Measurements from ENCODE around the gene LKAAEAR1. TPM values are rescaled to one million over a fixed set of nuclear protein-coding genes. Genes with fewer than 3 reads are reported as not detected.

LKAAEAR1 gene
- total RNA-seq, 1 donor from 2014 or later = not detected

DNA sequence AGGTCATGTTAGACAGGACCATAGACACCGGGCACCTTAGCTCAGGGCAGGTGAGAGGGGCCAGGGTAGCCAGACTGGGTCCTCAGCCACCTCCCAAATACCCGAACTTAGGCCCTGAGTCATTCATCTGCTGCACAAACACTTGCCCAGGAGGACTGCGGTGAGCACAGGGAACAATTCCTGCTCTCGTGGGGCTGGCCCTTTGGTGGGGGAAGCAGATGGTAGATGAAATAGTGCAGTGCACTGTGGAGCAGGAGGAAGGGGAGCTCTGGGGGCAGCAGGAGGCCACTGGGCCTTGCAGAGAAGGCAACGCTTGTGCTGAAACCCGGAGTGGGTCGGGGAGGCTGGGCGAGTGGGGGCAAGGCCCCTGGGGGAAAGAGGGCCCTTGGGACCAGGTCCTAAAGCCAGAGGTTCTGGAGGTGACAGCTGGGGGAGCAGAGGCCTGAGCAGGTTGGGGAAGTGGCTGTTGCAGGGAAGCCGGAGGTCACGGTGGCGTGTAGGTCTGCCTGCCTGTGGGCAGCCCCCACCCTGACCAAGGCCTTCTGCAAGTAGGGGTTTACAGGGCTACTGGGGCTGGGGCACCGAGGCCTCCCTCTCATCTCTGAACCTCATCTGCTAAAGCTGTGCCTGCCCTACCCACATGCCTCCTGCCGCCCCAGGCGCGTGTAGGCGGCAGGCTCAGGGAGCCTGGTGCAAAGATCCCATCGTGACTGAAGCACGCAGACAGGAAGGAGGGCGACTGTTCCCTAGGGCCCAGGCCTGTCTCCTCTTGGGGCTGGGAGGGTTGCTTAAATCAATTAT, 27.8 kb upstream of the LKAAEAR1 start:
- FAIRE-seq = no peak
- TF ChIP-seq, protein P1, sequence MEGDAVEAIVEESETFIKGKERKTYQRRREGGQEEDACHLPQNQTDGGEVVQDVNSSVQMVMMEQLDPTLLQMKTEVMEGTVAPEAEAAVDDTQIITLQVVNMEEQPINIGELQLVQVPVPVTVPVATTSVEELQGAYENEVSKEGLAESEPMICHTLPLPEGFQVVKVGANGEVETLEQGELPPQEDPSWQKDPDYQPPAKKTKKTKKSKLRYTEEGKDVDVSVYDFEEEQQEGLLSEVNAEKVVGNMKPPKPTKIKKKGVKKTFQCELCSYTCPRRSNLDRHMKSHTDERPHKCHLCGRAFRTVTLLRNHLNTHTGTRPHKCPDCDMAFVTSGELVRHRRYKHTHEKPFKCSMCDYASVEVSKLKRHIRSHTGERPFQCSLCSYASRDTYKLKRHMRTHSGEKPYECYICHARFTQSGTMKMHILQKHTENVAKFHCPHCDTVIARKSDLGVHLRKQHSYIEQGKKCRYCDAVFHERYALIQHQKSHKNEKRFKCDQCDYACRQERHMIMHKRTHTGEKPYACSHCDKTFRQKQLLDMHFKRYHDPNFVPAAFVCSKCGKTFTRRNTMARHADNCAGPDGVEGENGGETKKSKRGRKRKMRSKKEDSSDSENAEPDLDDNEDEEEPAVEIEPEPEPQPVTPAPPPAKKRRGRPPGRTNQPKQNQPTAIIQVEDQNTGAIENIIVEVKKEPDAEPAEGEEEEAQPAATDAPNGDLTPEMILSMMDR (IDR thresholded peaks at IDR 0.05; ENCODE audit: insufficient read depth, low read depth, low read length) = no peak
- TF ChIP-seq EZH2 (IDR thresholded peaks at IDR 0.05; ENCODE audit: insufficient read depth, low read length) = no peak

DNA sequence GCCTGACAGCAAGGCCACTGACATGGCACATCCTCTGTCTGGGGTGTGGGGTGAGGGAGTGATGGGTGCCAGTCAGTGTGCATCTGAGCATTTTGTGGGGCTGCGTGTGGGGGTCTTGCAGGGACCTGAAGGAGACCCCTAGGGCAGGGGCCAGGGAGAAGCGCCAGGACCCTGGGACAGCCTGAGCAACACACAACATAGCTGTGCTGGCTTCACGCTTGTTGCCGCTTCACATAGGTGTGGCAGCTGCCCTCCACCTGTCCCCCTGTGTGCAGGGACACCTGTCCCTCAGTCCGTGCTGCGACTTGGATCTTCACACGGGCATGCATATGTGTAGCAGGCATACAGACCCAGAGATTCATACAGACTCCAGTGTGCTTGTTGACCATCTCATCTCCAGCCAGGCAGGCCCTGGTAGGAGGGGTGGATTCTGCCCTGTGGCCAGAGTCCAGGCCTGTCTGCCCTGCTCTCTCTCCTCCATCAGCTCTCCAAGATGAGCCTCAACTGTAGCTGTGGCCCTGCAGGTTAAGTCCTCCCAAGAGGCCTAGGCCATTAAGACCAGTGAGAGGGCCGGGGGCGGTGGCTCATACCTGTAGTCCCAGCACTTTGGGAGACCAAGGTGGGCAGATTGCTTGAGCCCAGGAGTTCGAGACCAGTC, 26.3 kb upstream of the LKAAEAR1 start:
- TF ChIP-seq EZH2 (IDR thresholded peaks at IDR 0.05; ENCODE audit: insufficient read depth, low read length) = no peak
- TF ChIP-seq, protein P1 (IDR thresholded peaks at IDR 0.05; ENCODE audit: insufficient read depth, low read depth, low read length) = no peak
- Histone ChIP-seq H3K36me3 (ENCODE audit: insufficient read depth, low read length) (no peaks in the 10 kb centered on the region), H3K9ac (ENCODE audit: low read length) (no peak overlapping the region), H3K9me3 (ENCODE audit: insufficient read depth, low read depth, low read length) (no peaks in the 10 kb centered on the region), H3K4me2 (ENCODE audit: low read length) (no peak overlapping the region), H3K4me1 (ENCODE audit: insufficient read depth, low read length) (no peaks in the 10 kb centered on the region), H2AFZ (ENCODE audit: low read depth, low read length) (no peak overlapping the region), H3K27me3 (ENCODE audit: insufficient read depth, low read length) (peaks cover 15% of the 10 kb centered on the region), H3K79me2 (ENCODE audit: insufficient read depth, low read length) (no peaks in the 10 kb centered on the region), H4K20me1 (ENCODE audit: insufficient read depth, low read length) (no peaks in the 10 kb centered on the region), H3K4me3 (ENCODE audit: insufficient read depth, low read depth, low read length) (no peak overlapping the region), H3K27ac (ENCODE audit: low read depth, low read length) (no peak overlapping the region)
- no peak for DNase-seq (ENCODE audit: low read depth)
- H3K4me3 Mint-ChIP-seq (ENCODE audit: unreplicated experiment) = no peak overlapping the region
- no peaks in the 10 kb centered on the region for H3K36me3 Mint-ChIP-seq (ENCODE audit: low read depth, unreplicated experiment)
- H3K9me3 Mint-ChIP-seq (ENCODE audit: unreplicated experiment) = no peaks in the 10 kb centered on the region
- no peak for FAIRE-seq
- no peak overlapping the region for H3K27ac Mint-ChIP-seq (ENCODE audit: unreplicated experiment)
- H3K4me1 Mint-ChIP-seq (ENCODE audit: low read depth, unreplicated experiment) = peaks cover 4% of the 10 kb centered on the region
- peaks cover 64% of the 10 kb centered on the region for H3K27me3 Mint-ChIP-seq (ENCODE audit: low read depth, unreplicated experiment)

More for the DNA sequence above, 27.8 kb upstream of the LKAAEAR1 start:
- H3K27ac Mint-ChIP-seq (ENCODE audit: unreplicated experiment) = peak overlapping the region; percentile 66
- H3K4me3 ChIP-seq (ENCODE audit: insufficient read depth, low read depth, low read length) = no peak overlapping the region
- DNase-seq (ENCODE audit: low read depth) = no peak
- H3K4me1 Mint-ChIP-seq (ENCODE audit: low read depth, unreplicated experiment) = peaks cover 4% of the 10 kb centered on the region
- no peaks in the 10 kb centered on the region for H3K4me1 ChIP-seq (ENCODE audit: insufficient read depth, low read length)
- no peaks in the 10 kb centered on the region for H3K36me3 Mint-ChIP-seq (ENCODE audit: low read depth, unreplicated experiment)
- H3K27me3 ChIP-seq (ENCODE audit: insufficient read depth, low read length) = peaks cover 11% of the 10 kb centered on the region
- no peaks in the 10 kb centered on the region for H3K36me3 ChIP-seq (ENCODE audit: insufficient read depth, low read length)
- peaks cover 55% of the 10 kb centered on the region for H3K27me3 Mint-ChIP-seq (ENCODE audit: low read depth, unreplicated experiment)
- no peaks in the 10 kb centered on the region for H4K20me1 ChIP-seq (ENCODE audit: insufficient read depth, low read length)
- no peaks in the 10 kb centered on the region for H3K79me2 ChIP-seq (ENCODE audit: insufficient read depth, low read length)
- H3K27ac ChIP-seq (ENCODE audit: low read depth, low read length) = no peak overlapping the region
- no peak overlapping the region for H3K4me3 Mint-ChIP-seq (ENCODE audit: unreplicated experiment)
- H3K9me3 ChIP-seq (ENCODE audit: insufficient read depth, low read depth, low read length) = no peaks in the 10 kb centered on the region
- no peak overlapping the region for H2AFZ ChIP-seq (ENCODE audit: low read depth, low read length)
- H3K4me2 ChIP-seq (ENCODE audit: low read length) = no peak overlapping the region
- H3K9me3 Mint-ChIP-seq (ENCODE audit: unreplicated experiment) = no peaks in the 10 kb centered on the region
- no peak overlapping the region for H3K9ac ChIP-seq (ENCODE audit: low read length)
